RPMI7951 (cell line): ENCODE results near the gene LTB. TPM values are rescaled to one million over a fixed set of nuclear protein-coding genes. Genes with fewer than 3 reads are reported as not detected.

Experiments used
- DNase-seq: peaks from one replicate; pipeline ENCODE4 v3.0.0-alpha.2; 2012; ENCODE audit warnings: low read depth
- total RNA-seq: library from RNA; depleted of rRNA; stranded (reverse); fragments of >200 nt; shearing (Covaris generic); gene quantifications from 2 replicates; pipeline ENCODE4 v1.2.3, GENCODE V29; 2014; rRNA removed

LTB gene
- total RNA-seq, 1 experiment from 2014 or later, result not detected

DNA sequence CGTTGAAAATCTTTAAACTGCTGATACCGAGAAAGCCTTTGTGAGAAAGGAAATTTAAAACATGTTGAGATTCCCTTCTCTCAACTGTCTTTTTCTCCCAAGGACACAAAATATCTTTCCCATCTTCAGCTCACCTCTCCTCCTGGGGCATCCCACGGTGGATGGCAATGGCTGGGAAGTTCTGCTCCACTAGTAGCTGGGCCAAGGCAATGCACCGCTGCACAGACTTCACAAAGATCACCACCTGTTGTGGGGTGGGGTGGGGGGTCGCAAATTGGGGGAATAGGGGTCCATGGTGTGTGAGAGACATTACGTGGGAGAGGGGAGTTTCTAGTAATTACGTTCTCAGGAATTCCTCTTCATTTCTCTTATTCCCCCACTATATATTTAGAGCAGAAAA lies 51.1 kb downstream of the LTB start:
- no peak for DNase-seq

DNA sequence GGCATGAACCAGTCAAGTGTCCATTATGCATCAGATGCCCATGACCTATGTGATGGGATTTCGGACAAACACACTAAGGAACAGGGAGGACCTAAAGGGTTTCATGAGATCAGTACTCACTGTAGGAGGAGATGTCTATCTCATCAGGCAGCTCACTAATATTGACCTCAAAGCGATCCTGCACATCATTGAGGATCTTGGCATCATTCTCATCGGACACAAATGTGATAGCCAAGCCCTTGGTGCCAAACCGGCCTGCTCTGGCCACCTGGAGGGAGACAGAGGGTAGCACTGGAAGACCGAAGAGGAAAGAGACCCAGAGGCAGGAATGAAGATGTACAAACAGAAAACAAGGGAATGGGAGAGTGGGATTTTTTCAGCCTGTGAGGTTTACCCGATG lies 51.6 kb downstream of the LTB start:
- DNase-seq, result no peak

Other genes with a start within 250 kb of the LTB start
- gene HLA-B, start 225.2 kb downstream of the LTB start, total RNA-seq, result 1,333 and 1,408 TPM in 2 replicates
- gene MICA, start 178.8 kb downstream of the LTB start, total RNA-seq, result 42.3 and 42.9 TPM in 2 replicates
- 31.0 and 34.4 TPM in 2 replicates for gene MICB, start 84.3 kb downstream of the LTB start, total RNA-seq
- gene MCCD1, start 53.5 kb downstream of the LTB start, total RNA-seq, result not detected in 2 replicates
- 472 and 494 TPM in 2 replicates for gene DDX39B, start 40.4 kb downstream of the LTB start, total RNA-seq
- gene ATP6V1G2, start 35.8 kb downstream of the LTB start, total RNA-seq, result 2.3 and 2.6 TPM in 2 replicates
- gene NFKBIL1, start 34.8 kb downstream of the LTB start, total RNA-seq, result 25.0 and 27.5 TPM in 2 replicates
- gene LTA, start 10.1 kb downstream of the LTB start, total RNA-seq, result not detected in 2 replicates
- 1.7 TPM in 2 replicates for gene TNF, start 6.9 kb downstream of the LTB start, total RNA-seq
- not detected in 2 replicates for gene LST1, start 3.9 kb upstream of the LTB start, total RNA-seq
- gene NCR3, start 10.6 kb upstream of the LTB start, total RNA-seq, result 0.36 TPM in 1 of 2 replicates, not detected in the other
- gene AIF1, start 32.8 kb upstream of the LTB start, total RNA-seq, result not detected in 2 replicates
- 52.8 and 53.7 TPM in 2 replicates for gene PRRC2A, start 38.3 kb upstream of the LTB start, total RNA-seq
- 124 and 161 TPM in 2 replicates for gene BAG6, start 70.2 kb upstream of the LTB start, total RNA-seq
- 2.5 and 3.4 TPM in 2 replicates for gene APOM, start 73.5 kb upstream of the LTB start, total RNA-seq
- 13.9 and 18.6 TPM in 2 replicates for gene C6orf47, start 78.4 kb upstream of the LTB start, total RNA-seq
- gene GPANK1, start 82.6 kb upstream of the LTB start, total RNA-seq, result 20.0 and 22.5 TPM in 2 replicates
- gene CSNK2B, start 83.7 kb upstream of the LTB start, total RNA-seq, result 371 and 469 TPM in 2 replicates
- gene LY6G5B, start 87.6 kb upstream of the LTB start, total RNA-seq, result 0.36 and 1.3 TPM in 2 replicates
- gene LY6G5C, start 98.6 kb upstream of the LTB start, total RNA-seq, result 2.9 and 3.2 TPM in 2 replicates
- gene ABHD16A, start 120.9 kb upstream of the LTB start, total RNA-seq, result 36.7 and 36.9 TPM in 2 replicates
- gene LY6G6F, start 124.4 kb upstream of the LTB start, total RNA-seq, result not detected in 2 replicates
- not detected in 2 replicates for gene LY6G6D, start 132.9 kb upstream of the LTB start, total RNA-seq
- not detected in 2 replicates for gene LY6G6C, start 139.3 kb upstream of the LTB start, total RNA-seq
- gene MPIG6B, start 140.9 kb upstream of the LTB start, total RNA-seq, result not detected in 2 replicates
- 39.4 and 53.3 TPM in 2 replicates for gene DDAH2, start 146.9 kb upstream of the LTB start, total RNA-seq
- 1,387 and 1,552 TPM in 2 replicates for gene CLIC1, start 154.1 kb upstream of the LTB start, total RNA-seq
- 14.1 and 17.8 TPM in 2 replicates for gene MSH5, start 157.6 kb upstream of the LTB start, total RNA-seq
- gene SAPCD1, start 180.2 kb upstream of the LTB start, total RNA-seq, result 0.72 and 2.7 TPM in 2 replicates
- gene VWA7, start 194.9 kb upstream of the LTB start, total RNA-seq, result 0.10 and 0.36 TPM in 2 replicates
- gene VARS1, start 213.3 kb upstream of the LTB start, total RNA-seq, result 26.4 and 33.6 TPM in 2 replicates
- gene LSM2, start 224.5 kb upstream of the LTB start, total RNA-seq, result 145 and 164 TPM in 2 replicates
- gene HSPA1L, start 232.9 kb upstream of the LTB start, total RNA-seq, result 0.68 and 0.84 TPM in 2 replicates
- 141 and 155 TPM in 2 replicates for gene HSPA1A, start 233.1 kb upstream of the LTB start, total RNA-seq
- 82.1 and 101 TPM in 2 replicates for gene HSPA1B, start 245.3 kb upstream of the LTB start, total RNA-seq